Stimulated activated effector memory CD8-positive, alpha-beta T cell treated with anti-CD3 and anti-CD28 coated beads, Interleukin-12 subunit alpha, Interleukin-12 subunit beta, amount 100 ng/mL, for 72 hours (primary cell): ENCODE results near the gene SLC43A3.

Source experiments
- ATAC-seq: fragments of 150-1000 bp; cut with Tn5 transposase; 2 replicates; pipeline ENCODE4 v1.10.0; 2021
- DNase-seq, 2 donors: peaks; one replicate each; pipeline ENCODE4 v3.0.0; 2021 to 2022; ENCODE audit warnings: low spot score in 2 of 2
- H3K27ac Mint-ChIP-seq: one replicate; pipeline ENCODE4 v1.8.0; 2022; ENCODE audit warnings: mild to moderate bottlenecking, mixed read lengths
- H3K36me3 Mint-ChIP-seq: one replicate; pipeline ENCODE4 v1.8.0; 2022; ENCODE audit warnings: mild to moderate bottlenecking, mixed read lengths
- H3K4me1 Mint-ChIP-seq: one replicate; pipeline ENCODE4 v1.8.0; 2022; ENCODE audit warnings: mixed read lengths
- H3K4me3 Mint-ChIP-seq: one replicate; pipeline ENCODE4 v1.8.0; 2022; ENCODE audit warnings: mild to moderate bottlenecking, mixed read lengths
- H3K9me3 Mint-ChIP-seq: one replicate; pipeline ENCODE4 v1.8.0; 2022; ENCODE audit warnings: mixed read lengths

The SLC43A3 gene

DNA sequence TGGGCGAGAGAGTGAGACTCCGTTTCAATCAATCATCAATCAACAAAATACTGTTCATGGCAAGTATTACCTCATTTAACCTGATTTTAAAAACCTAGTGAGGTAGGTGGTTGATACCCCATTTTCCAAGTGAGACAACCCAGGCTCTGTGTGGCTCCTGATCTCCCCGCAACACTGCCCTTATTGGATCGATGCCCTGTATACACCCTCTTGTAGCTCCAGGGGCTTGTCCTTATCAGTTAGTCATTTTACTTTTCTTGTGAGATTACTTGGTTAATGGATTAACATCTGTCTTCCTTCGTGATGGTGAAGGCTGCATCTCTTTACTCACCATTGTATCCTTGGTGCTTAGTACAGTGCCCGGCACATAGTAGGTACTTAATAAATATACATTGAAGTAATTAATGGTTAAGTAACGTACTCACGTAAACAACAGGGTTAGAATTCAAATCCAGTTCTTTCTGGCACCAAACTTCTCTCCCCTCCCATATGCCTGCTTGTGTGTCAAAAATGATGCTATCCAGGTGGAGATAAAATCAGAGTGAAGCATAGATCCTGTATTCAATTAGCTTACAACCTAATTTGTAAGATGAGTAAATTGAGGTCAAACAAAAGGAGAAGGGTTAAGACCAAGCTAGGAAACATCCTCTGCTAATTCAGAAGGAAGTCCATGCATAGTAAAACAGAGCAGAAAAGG lies 34.7 kb downstream of the SLC43A3 start:
- no peak for ATAC-seq
- Mint-ChIP-seq H3K4me1 (no peaks in the 10 kb centered on the region), H3K27ac (no peak overlapping the region), H3K4me3 (no peak overlapping the region), H3K36me3 (no peaks in the 10 kb centered on the region), H3K9me3 (no peaks in the 10 kb centered on the region)
- DNase-seq, result no peak

DNA sequence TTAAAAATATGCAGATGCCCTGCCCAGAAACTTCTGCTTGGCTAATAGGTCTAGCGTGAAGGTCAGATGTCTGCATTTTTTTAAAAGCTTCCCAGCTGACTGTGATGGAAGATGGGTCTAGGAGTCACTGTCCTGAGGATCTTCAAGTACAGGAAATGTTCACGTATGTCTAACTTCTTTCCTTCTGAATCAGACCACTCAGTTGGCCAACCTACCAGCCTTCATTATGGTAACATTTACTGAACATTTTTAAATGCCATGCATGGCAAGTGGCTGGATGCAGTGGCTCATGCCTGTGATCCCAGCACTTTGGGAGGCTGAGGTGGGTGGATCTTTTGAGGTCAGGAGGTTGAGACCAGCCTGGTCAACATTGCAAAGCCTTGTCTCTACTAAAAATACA lies 35.4 kb downstream of the SLC43A3 start:
- Mint-ChIP-seq H3K27ac (no peak overlapping the region), H3K9me3 (no peaks in the 10 kb centered on the region)

DNA sequence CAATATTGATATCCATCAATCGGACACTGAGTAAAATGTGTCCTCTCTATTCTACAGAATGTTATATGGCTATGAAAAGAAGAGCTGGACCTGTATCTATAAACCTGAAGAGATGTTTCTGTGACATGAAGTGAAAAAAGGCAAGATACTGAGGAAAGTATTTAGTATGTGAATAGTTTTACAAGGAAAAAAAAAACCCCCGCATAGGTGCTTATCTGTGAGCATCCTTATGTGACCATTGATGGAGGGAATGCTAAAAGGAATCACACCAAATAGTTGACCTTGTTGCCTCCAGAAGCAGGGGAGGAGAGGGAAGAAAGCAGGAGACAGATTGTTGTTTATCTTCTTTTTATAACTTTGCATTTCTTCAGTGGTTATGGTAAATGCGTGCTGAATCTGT lies 35.8 kb downstream of the SLC43A3 start:
- no peak for ATAC-seq
- H3K36me3 Mint-ChIP-seq, result no peaks in the 10 kb centered on the region
- DNase-seq, result no peak
- H3K27ac Mint-ChIP-seq, result peak overlapping the region; percentile 18
- H3K9me3 Mint-ChIP-seq, result no peaks in the 10 kb centered on the region
- H3K4me3 Mint-ChIP-seq, result no peak overlapping the region
- no peaks in the 10 kb centered on the region for H3K4me1 Mint-ChIP-seq

More for the DNA sequence above, 35.4 kb downstream of the SLC43A3 start:
- H3K4me1 Mint-ChIP-seq, result no peaks in the 10 kb centered on the region
- no peak for DNase-seq
- no peak for ATAC-seq
- no peaks in the 10 kb centered on the region for H3K36me3 Mint-ChIP-seq
- no peak overlapping the region for H3K4me3 Mint-ChIP-seq

DNA sequence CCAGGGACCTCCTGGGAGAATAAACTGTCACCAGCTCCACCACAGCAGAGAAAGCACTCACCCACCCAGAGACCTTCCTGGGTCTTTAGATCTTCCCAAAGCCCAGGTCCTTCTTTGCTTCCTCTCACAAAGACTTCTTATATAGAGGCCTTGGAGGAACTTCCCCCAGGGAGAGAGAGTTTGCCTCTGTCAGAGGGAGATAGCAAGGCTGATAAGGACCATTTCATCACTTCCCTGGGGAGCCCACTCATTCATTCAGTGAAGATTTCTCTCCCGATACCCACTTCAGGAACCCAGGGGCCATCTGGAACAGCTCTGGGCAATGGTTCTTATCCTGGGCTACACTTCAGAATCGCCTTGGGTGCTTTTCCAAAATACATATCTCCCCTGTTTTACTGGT lies 36.4 kb downstream of the SLC43A3 start, which contains the start of gene PRG2:
Gene PRG2 (minus strand): TSS at position 116 of the 400 bp plus-strand sequence. CDS start 706 bp downstream, outside the sequence.
- peak within 1 kb of the TSS; percentile 18 for H3K27ac Mint-ChIP-seq
- H3K4me1 Mint-ChIP-seq, result no peaks in the 10 kb centered on the region
- H3K36me3 Mint-ChIP-seq, result no peaks in the 10 kb centered on the region
- ATAC-seq, result no peak
- DNase-seq, result no peak
- H3K9me3 Mint-ChIP-seq, result no peaks in the 10 kb centered on the region
- no peak within 1 kb of the TSS for H3K4me3 Mint-ChIP-seq

DNA sequence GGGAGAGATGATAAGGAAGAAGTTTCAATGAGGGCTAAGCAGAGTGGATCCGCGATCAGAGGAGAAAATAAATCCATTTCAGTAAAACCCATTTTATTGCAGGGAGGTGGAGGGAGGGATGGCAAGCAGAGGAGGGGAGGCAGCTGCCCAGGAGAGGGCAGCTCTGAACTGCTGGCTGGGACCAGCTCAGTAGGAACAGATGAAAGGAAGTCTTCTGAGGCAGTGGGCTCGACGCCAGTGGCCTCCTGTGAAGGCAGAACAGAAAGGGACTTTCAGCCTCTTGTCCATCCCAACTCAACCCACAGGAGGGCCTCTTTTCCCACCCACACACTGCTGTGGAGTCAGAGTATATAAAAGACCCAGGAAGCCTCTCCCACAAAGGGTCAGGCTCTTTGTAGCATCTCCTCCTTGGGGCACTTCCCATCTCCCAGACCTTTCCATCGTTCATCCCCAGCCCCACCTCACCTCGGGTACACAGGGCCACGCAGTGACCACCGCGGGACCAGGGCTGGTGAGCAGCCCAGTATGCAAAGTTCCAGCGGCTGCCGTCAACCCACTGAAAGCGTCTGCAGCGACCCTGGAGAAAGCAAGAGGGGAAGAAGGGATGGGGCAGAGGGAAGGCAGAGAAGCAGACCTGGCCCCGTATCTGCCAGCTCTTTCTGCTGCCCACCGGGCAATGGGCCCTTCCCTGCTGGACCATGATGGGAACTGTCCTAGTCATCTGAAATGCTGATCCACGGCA lies 39.5 kb downstream of the SLC43A3 start:
- no peaks in the 10 kb centered on the region for H3K9me3 Mint-ChIP-seq
- H3K36me3 Mint-ChIP-seq, result no peaks in the 10 kb centered on the region
- DNase-seq (no peak), ATAC-seq (no peak)
- no peak overlapping the region for H3K27ac Mint-ChIP-seq
- no peak overlapping the region for H3K4me3 Mint-ChIP-seq
- no peaks in the 10 kb centered on the region for H3K4me1 Mint-ChIP-seq

DNA sequence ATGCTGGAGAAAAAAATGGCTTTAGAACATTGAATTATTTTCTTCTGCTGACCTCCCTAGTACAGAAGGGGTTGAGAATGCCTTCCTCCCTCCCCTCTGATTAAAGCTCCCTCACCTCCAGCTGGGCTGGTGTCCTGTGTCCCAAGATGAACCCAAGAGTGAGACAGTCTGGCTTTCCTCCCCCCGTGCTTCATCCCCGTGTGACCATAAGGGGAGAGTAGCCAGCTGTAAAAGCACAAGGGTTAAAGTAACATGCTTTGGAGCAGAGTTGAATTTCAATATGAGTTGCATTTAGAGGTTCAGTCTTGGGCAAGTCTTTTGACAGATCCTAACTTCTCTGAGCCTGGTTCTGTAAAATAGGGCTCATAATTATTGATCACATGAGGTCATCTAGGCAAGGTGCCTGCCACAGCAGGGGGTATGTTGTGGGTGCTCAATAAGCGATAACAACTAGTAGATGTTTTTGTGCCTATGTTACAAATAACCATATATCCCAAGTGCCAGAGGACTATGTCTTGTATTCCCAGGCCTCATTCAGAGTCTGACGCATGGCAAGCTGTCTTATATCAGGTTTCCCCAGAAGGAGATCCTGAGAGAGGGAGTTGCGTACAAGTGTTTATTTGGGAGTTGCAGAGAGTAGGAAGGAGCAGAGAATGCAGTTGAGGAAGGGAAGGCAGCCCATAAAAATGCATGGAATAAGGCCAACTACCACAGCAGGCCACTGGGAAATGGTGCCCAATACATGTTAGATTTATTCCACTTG lies 40.6 kb downstream of the SLC43A3 start:
- ATAC-seq (no peak), DNase-seq (no peak)
- H3K4me3 Mint-ChIP-seq, result no peak overlapping the region
- H3K36me3 Mint-ChIP-seq, result no peaks in the 10 kb centered on the region
- H3K27ac Mint-ChIP-seq, result no peak overlapping the region
- H3K4me1 Mint-ChIP-seq, result no peaks in the 10 kb centered on the region
- no peaks in the 10 kb centered on the region for H3K9me3 Mint-ChIP-seq

DNA sequence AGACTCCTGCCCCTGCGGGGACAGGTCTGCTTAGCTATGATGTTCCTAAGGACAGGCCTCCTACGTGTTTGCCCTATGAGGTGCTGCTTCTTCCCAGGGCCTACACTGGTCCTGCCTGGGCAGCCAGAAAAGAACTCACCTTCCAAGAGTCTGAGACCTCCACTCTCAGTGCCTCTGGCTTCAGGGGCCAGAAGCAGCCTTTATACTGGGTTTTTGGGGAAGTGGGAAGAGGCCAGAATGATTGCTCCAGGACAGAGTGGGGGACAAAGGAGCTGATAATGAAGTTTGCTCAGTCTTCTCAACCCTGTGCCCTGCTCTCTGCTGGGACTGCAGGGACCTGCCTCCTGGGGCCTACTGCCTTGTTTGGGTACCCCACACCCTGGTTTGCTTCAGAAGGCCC lies 45.9 kb downstream of the SLC43A3 start, which contains the start of gene PRG3:
Gene PRG3 (minus strand): TSS at position 176 of the 400 bp plus-strand sequence. CDS start 442 bp downstream, outside the sequence.
- Mint-ChIP-seq H3K36me3 (no peaks in the 10 kb centered on the region), H3K9me3 (no peaks in the 10 kb centered on the region), H3K4me3 (no peak within 1 kb of the TSS), H3K4me1 (no peaks in the 10 kb centered on the region), H3K27ac (no peak within 1 kb of the TSS)
- DNase-seq, result no peak
- no peak for ATAC-seq

DNA sequence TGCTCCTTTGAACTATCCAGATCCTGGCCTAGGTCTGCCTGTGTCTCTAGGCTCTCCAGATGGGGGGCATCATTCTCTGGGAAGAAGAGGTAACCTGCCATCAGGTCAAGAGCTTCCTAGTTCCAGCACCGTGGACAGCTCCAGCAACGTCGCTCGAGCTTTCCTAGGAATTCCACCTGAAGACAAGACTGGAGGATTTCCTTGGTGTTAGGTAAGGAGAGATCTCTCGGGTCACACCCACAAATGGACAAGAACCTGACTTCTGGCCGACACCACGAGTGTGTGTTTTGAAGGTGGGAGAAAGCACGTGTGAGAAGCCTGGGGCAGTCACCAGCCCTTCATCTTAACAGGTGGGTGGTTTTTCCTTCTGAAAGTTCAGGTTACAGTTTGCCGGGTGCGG lies 47.2 kb downstream of the SLC43A3 start:
- H3K4me3 Mint-ChIP-seq, result no peak overlapping the region
- no peak for DNase-seq
- H3K4me1 Mint-ChIP-seq, result no peaks in the 10 kb centered on the region
- no peak overlapping the region for H3K27ac Mint-ChIP-seq
- no peaks in the 10 kb centered on the region for H3K9me3 Mint-ChIP-seq
- no peak for ATAC-seq
- no peaks in the 10 kb centered on the region for H3K36me3 Mint-ChIP-seq

DNA sequence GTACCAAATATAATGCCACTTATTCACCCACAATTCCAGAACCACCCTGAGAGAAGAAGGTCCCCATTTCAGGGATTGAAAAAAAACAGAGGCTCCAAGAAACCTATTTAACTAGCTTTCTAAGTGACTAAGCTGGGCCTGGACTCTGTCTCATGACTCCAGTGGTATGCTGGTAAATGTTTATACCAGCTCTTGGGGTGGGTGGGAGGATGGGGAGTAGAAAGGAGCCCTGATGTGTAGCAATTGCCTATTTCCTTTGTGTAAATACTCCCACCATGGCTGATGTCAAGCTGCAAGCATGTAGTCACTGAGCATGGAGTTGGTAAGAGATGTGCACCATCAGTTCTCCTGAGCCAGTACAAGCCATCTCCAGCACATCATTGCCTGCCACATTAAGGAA lies 48.7 kb downstream of the SLC43A3 start:
- DNase-seq, result no peak
- no peaks in the 10 kb centered on the region for H3K9me3 Mint-ChIP-seq
- no peaks in the 10 kb centered on the region for H3K36me3 Mint-ChIP-seq
- no peaks in the 10 kb centered on the region for H3K4me1 Mint-ChIP-seq
- H3K27ac Mint-ChIP-seq, result no peak overlapping the region
- ATAC-seq, result no peak
- no peak overlapping the region for H3K4me3 Mint-ChIP-seq

DNA sequence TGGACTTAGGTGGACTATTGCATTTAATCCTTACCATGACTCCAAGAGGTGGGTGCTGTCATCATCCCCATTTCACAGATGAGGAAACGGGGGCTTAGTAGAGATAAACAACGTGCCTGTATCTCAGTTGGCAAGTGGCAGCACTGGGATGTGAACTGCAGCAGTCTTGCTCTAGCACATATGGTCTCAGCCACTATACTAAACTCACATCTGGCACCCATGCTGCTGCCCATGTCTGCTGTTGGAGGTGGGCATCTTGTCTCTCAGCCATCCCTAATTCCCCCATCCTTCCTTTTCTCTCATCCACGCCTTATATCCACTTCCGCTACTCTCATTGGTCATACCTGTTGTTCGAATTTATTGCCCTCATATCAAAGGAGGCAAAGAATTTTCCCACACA lies 49.8 kb downstream of the SLC43A3 start:
- Mint-ChIP-seq H3K9me3 (no peaks in the 10 kb centered on the region), H3K27ac (no peak overlapping the region), H3K4me3 (no peak overlapping the region), H3K4me1 (no peaks in the 10 kb centered on the region), H3K36me3 (no peaks in the 10 kb centered on the region)
- DNase-seq (no peak), ATAC-seq (no peak)

DNA sequence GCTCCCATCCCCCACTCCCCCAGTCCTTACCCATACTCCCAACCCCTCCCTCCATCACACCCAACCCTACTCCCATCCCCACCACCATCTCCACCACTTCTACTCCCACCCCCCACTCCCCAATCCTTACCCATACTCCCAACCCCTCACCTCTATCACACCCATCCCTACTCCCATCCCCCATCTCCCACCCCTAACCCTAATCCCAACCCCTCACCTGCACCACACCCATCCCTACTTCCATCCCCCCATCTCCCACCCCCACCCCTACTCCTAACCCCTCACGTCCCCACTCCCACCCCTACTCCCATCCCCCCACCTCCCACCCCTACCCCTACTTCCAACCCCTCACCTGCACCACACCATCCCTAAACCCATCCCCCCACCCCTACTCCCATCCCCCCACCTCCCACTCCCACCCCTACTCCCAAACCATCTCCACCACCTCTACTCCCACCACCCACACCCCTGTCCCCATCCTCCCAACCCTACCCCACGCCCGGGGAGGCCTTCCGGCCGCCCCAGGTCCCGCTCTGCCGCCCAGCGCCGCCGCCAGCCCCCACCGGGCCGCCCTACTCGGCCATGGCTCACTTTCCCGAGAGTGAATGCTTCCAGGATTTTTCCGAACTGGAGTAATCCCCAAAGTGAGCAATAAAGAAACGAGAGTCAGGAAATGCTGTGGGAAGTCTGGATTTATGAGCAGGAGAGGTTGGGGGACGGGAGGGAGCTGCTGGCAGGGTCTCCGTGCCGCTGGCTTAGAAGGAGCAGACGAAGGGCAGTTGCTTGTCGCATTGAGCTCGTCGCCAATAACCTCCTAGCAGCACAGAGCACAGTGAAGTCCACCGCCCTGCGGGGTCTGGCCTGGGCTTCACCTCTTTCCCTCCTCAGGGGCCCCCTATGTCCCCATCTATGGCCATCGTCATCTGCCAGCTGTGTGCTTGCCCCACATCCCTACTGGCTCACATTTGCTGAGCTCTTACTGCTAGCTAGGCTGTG lies 50.5 kb downstream of the SLC43A3 start:
- no peaks in the 10 kb centered on the region for H3K9me3 Mint-ChIP-seq
- H3K27ac Mint-ChIP-seq, result no peak overlapping the region
- H3K4me3 Mint-ChIP-seq, result no peak overlapping the region
- no peaks in the 10 kb centered on the region for H3K4me1 Mint-ChIP-seq
- DNase-seq (no peak), ATAC-seq (peak; percentile 31)
- H3K36me3 Mint-ChIP-seq, result no peaks in the 10 kb centered on the region

DNA sequence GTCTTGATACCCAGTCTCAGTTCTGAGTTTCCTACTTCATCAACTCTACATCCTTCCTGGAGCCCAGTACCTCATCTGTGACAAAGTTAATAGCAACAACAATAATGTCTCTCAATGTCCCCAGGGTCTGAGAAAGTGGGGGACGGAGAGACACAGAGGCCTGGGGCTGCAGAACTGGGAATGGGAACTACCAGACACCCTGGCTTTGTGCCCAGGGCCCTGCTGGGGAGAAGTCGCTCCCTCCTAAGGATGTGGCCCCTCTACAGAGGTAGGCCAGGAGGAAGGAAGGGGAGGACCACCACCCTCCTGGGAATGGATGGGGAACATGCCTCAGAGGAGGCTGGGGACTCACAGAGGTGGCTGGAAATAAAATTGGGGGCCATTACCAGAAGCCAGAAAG lies 51.4 kb downstream of the SLC43A3 start:
- DNase-seq, result no peak
- H3K27ac Mint-ChIP-seq, result no peak overlapping the region
- H3K9me3 Mint-ChIP-seq, result no peaks in the 10 kb centered on the region
- H3K4me1 Mint-ChIP-seq, result no peaks in the 10 kb centered on the region
- no peak for ATAC-seq
- no peaks in the 10 kb centered on the region for H3K36me3 Mint-ChIP-seq
- no peak overlapping the region for H3K4me3 Mint-ChIP-seq

DNA sequence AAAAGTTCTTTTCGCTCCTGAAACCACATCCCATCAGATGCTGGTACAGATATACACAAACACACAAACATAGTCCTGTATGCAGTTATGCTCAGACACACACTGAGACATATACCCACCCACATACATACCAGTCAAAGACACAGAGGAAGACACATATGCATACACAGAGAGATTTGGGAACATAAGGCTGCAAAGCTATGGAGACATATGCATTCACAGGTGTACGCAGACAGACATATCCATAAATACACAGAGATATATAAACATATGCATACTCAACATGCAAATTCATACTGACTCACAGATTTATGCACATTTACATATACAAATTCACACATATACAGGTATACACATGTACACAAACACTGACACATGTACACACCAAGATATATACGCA lies 52.0 kb downstream of the SLC43A3 start:
- no peak for ATAC-seq
- Mint-ChIP-seq H3K4me1 (no peaks in the 10 kb centered on the region), H3K27ac (no peak overlapping the region)

DNA sequence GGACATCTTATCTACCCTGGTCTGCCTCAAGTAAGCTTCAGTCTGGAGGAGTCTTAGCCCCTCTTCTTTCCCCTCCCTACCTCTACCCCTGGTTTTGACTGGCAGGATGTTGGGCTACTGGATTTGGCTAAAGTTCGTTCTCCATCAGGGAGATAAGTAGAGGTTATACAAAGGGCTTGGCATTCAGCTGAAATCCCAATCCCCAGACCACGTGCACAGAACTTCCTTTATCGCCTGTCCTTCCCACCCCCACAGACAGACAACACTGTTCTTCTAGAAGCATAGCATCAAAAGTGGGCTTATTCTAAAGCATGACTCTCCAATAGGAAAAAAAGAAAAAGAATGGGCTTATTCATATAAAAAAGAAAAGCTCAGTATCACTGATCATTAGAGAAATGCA lies 53.8 kb downstream of the SLC43A3 start:
- no peak overlapping the region for H3K4me3 Mint-ChIP-seq
- DNase-seq (no peak), ATAC-seq (no peak)
- no peaks in the 10 kb centered on the region for H3K9me3 Mint-ChIP-seq
- no peak overlapping the region for H3K27ac Mint-ChIP-seq
- H3K4me1 Mint-ChIP-seq, result no peaks in the 10 kb centered on the region
- no peaks in the 10 kb centered on the region for H3K36me3 Mint-ChIP-seq

More for the DNA sequence above, 52.0 kb downstream of the SLC43A3 start:
- no peak overlapping the region for H3K4me3 Mint-ChIP-seq
- H3K36me3 Mint-ChIP-seq, result no peaks in the 10 kb centered on the region
- no peak for DNase-seq
- H3K9me3 Mint-ChIP-seq, result no peaks in the 10 kb centered on the region
